ENCODE results near the gene MRPL44. TPM values are rescaled to one million over a fixed set of nuclear protein-coding genes. Genes with fewer than 3 reads are reported as not detected.

MRPL44 gene
- total RNA-seq (29.7 TPM), polyA plus RNA-seq (23.7 TPM)
- long read RNA-seq, donor 1, partial matches to known transcripts: 0 of 2 reads
- long read RNA-seq, donor 1, other reads (novel, unspliced or antisense): 0 of 2 reads
- long read RNA-seq, donor 2, transcript MRPL44-201 (4 exons, 1,748 nt): major isoform, 26 of 32 reads
- long read RNA-seq, donor 2, partial matches to known transcripts: 6 of 32 reads
- long read RNA-seq, donor 2, other reads (novel, unspliced or antisense): 0 of 32 reads
- long read RNA-seq, donor 3, transcript MRPL44-201 (4 exons, 1,748 nt): major isoform, 29 of 35 reads
- long read RNA-seq, donor 3, partial matches to known transcripts: 6 of 35 reads
- long read RNA-seq, donor 3, other reads (novel, unspliced or antisense): 0 of 35 reads
- long read RNA-seq, donor 4, transcript MRPL44-201 (4 exons, 1,748 nt): major isoform, 10 of 10 reads
- long read RNA-seq, donor 4, partial matches to known transcripts: 0 of 10 reads
- long read RNA-seq, donor 4, other reads (novel, unspliced or antisense): 0 of 10 reads
- long read RNA-seq, donor 5, transcript MRPL44-201 (4 exons, 1,748 nt): major isoform, 31 of 37 reads
- long read RNA-seq, donor 5, partial matches to known transcripts: 6 of 37 reads
- long read RNA-seq, donor 5, other reads (novel, unspliced or antisense): 0 of 37 reads
- long read RNA-seq, donor 6, transcript MRPL44-201 (4 exons, 1,748 nt): major isoform, 8 of 8 reads
- long read RNA-seq, donor 6, partial matches to known transcripts: 0 of 8 reads
- long read RNA-seq, donor 6, other reads (novel, unspliced or antisense): 0 of 8 reads
- long read RNA-seq, donor 7, transcript MRPL44-201 (4 exons, 1,748 nt): major isoform, 20 of 20 reads
- long read RNA-seq, donor 7, partial matches to known transcripts: 0 of 20 reads
- long read RNA-seq, donor 7, other reads (novel, unspliced or antisense): 0 of 20 reads
- long read RNA-seq, donor 8, partial matches to known transcripts: 0 of 4 reads
- long read RNA-seq, donor 8, other reads (novel, unspliced or antisense): 0 of 4 reads
- long read RNA-seq, donor 9, transcript MRPL44-201 (4 exons, 1,748 nt): major isoform, 10 of 10 reads
- long read RNA-seq, donor 9, partial matches to known transcripts: 0 of 10 reads
- long read RNA-seq, donor 9, other reads (novel, unspliced or antisense): 0 of 10 reads
- long read RNA-seq, donor 10, transcript MRPL44-201 (4 exons, 1,748 nt): major isoform, 11 of 11 reads
- long read RNA-seq, donor 10, partial matches to known transcripts: 0 of 11 reads
- long read RNA-seq, donor 10, other reads (novel, unspliced or antisense): 0 of 11 reads

GRCh38 chr2:223957092-223957851 is at the start of gene MRPL44:
TSS of gene MRPL44 (plus strand) at chr2:223957463. CDS start at chr2:223957473, 10 bp downstream.
- Histone ChIP-seq H3K4me1 (ENCODE audit: control insufficient read depth in 2 of 2, insufficient read depth in 2 of 2, low read length in 2 of 2) (peaks cover 13 to 14% of the 10 kb centered on the region in 2 donors), H3K4me3 (ENCODE audit: low read length in 2 of 2) (peak within 1 kb of the TSS; percentile 81 to 93), H3K9me3 (ENCODE audit: control insufficient read depth in 2 of 2, insufficient read depth in 1 of 2, low read length in 1 of 2) (no peaks in the 10 kb centered on the region), H3K27me3 (ENCODE audit: control insufficient read depth in 2 of 2, insufficient read depth in 1 of 2, low read length in 1 of 2) (no peaks in the 10 kb centered on the region), H3K36me3 (ENCODE audit: control insufficient read depth in 2 of 2, insufficient read depth in 2 of 2, low read length in 1 of 2) (peaks cover 7 to 22% of the 10 kb centered on the region in 2 donors), H3K27ac (ENCODE audit: low read depth in 1 of 2, low read length in 1 of 2) (peak within 1 kb of the TSS; percentile 83 to 92)
- under 1% methylated on average over 65 of the region's 65 CpGs for WGBS
- peak; percentile 91 to 98 (median 95) for DNase-seq (ENCODE audit: low read depth in 6 of 9, low spot score in 9 of 9)

- 97% methylated on average over 8 of the region's 8 CpGs for WGBS
- Histone ChIP-seq H3K27ac (ENCODE audit: low read depth in 1 of 2, low read length in 1 of 2) (no peak overlapping the region), H3K9me3 (ENCODE audit: control insufficient read depth in 2 of 2, insufficient read depth in 1 of 2, low read length in 1 of 2) (no peaks in the 10 kb centered on the region), H3K4me1 (ENCODE audit: control insufficient read depth in 2 of 2, insufficient read depth in 2 of 2, low read length in 2 of 2) (no peaks in the 10 kb centered on the region), H3K4me3 (ENCODE audit: low read length in 2 of 2) (no peak overlapping the region), H3K36me3 (ENCODE audit: control insufficient read depth in 2 of 2, insufficient read depth in 2 of 2, low read length in 1 of 2) (peaks cover 0 to 3% of the 10 kb centered on the region in 2 donors), H3K27me3 (ENCODE audit: control insufficient read depth in 2 of 2, insufficient read depth in 1 of 2, low read length in 1 of 2) (no peaks in the 10 kb centered on the region)
- DNase-seq (ENCODE audit: low read depth in 6 of 9, low spot score in 9 of 9): no peak
Observed at GRCh38 chr2:223908304-223908998, 48.8 kb upstream of the MRPL44 start.

- 89% methylated on average over 7 of the region's 7 CpGs for WGBS
- no peak overlapping the region for H3K4me3 ChIP-seq (ENCODE audit: low read length in 2 of 2)
- H3K4me1 ChIP-seq (ENCODE audit: control insufficient read depth in 2 of 2, insufficient read depth in 2 of 2, low read length in 2 of 2): no peaks in the 10 kb centered on the region
- peaks cover 0 to 3% of the 10 kb centered on the region in 2 donors for H3K36me3 ChIP-seq (ENCODE audit: control insufficient read depth in 2 of 2, insufficient read depth in 2 of 2, low read length in 1 of 2)
- H3K9me3 ChIP-seq (ENCODE audit: control insufficient read depth in 2 of 2, insufficient read depth in 1 of 2, low read length in 1 of 2): no peaks in the 10 kb centered on the region
- H3K27me3 ChIP-seq (ENCODE audit: control insufficient read depth in 2 of 2, insufficient read depth in 1 of 2, low read length in 1 of 2): no peaks in the 10 kb centered on the region
- H3K27ac ChIP-seq (ENCODE audit: low read depth in 1 of 2, low read length in 1 of 2): no peak overlapping the region
- DNase-seq (ENCODE audit: low read depth in 6 of 9, low spot score in 9 of 9): no peak
Observed at GRCh38 chr2:223909001-223909741, 48.1 kb upstream of the MRPL44 start.

GRCh38 chr2:223914324-223914723 is 42.9 kb upstream of the MRPL44 start:
- Histone ChIP-seq H3K4me3 (ENCODE audit: low read length in 2 of 2) (no peak overlapping the region), H3K4me1 (ENCODE audit: control insufficient read depth in 2 of 2, insufficient read depth in 2 of 2, low read length in 2 of 2) (no peaks in the 10 kb centered on the region), H3K27me3 (ENCODE audit: control insufficient read depth in 2 of 2, insufficient read depth in 1 of 2, low read length in 1 of 2) (no peaks in the 10 kb centered on the region), H3K9me3 (ENCODE audit: control insufficient read depth in 2 of 2, insufficient read depth in 1 of 2, low read length in 1 of 2) (no peaks in the 10 kb centered on the region), H3K27ac (ENCODE audit: low read depth in 1 of 2, low read length in 1 of 2) (no peak overlapping the region), H3K36me3 (ENCODE audit: control insufficient read depth in 2 of 2, insufficient read depth in 2 of 2, low read length in 1 of 2) (peaks cover 3 to 8% of the 10 kb centered on the region in 2 donors)
- no peak for DNase-seq (ENCODE audit: low read depth in 6 of 9, low spot score in 9 of 9)

GRCh38 chr2:223915071-223915470 is 42.2 kb upstream of the MRPL44 start:
- Histone ChIP-seq H3K4me1 (ENCODE audit: control insufficient read depth in 2 of 2, insufficient read depth in 2 of 2, low read length in 2 of 2) (no peaks in the 10 kb centered on the region), H3K27ac (ENCODE audit: low read depth in 1 of 2, low read length in 1 of 2) (no peak overlapping the region), H3K4me3 (ENCODE audit: low read length in 2 of 2) (no peak overlapping the region), H3K27me3 (ENCODE audit: control insufficient read depth in 2 of 2, insufficient read depth in 1 of 2, low read length in 1 of 2) (no peaks in the 10 kb centered on the region), H3K9me3 (ENCODE audit: control insufficient read depth in 2 of 2, insufficient read depth in 1 of 2, low read length in 1 of 2) (no peaks in the 10 kb centered on the region), H3K36me3 (ENCODE audit: control insufficient read depth in 2 of 2, insufficient read depth in 2 of 2, low read length in 1 of 2) (peaks cover 3 to 8% of the 10 kb centered on the region in 2 donors)
- DNase-seq (ENCODE audit: low read depth in 6 of 9, low spot score in 9 of 9): no peak
- 99% methylated on average over 3 of the region's 3 CpGs for whole genome bisulfite sequencing

- H3K27me3 ChIP-seq (ENCODE audit: control insufficient read depth in 2 of 2, insufficient read depth in 1 of 2, low read length in 1 of 2): no peaks in the 10 kb centered on the region
- 98% methylated on average over 8 of the region's 8 CpGs for WGBS
- no peak overlapping the region for H3K4me3 ChIP-seq (ENCODE audit: low read length in 2 of 2)
- peaks cover 3 to 8% of the 10 kb centered on the region in 2 donors for H3K36me3 ChIP-seq (ENCODE audit: control insufficient read depth in 2 of 2, insufficient read depth in 2 of 2, low read length in 1 of 2)
- no peak for DNase-seq (ENCODE audit: low read depth in 6 of 9, low spot score in 9 of 9)
- H3K9me3 ChIP-seq (ENCODE audit: control insufficient read depth in 2 of 2, insufficient read depth in 1 of 2, low read length in 1 of 2): no peaks in the 10 kb centered on the region
- H3K4me1 ChIP-seq (ENCODE audit: control insufficient read depth in 2 of 2, insufficient read depth in 2 of 2, low read length in 2 of 2): no peaks in the 10 kb centered on the region
- H3K27ac ChIP-seq (ENCODE audit: low read depth in 1 of 2, low read length in 1 of 2): no peak overlapping the region
Observed at GRCh38 chr2:223916181-223916920, 40.9 kb upstream of the MRPL44 start.

GRCh38 chr2:223918671-223919134 is 38.6 kb upstream of the MRPL44 start:
- H3K27me3 ChIP-seq (ENCODE audit: control insufficient read depth in 2 of 2, insufficient read depth in 1 of 2, low read length in 1 of 2): no peaks in the 10 kb centered on the region
- DNase-seq (ENCODE audit: low read depth in 6 of 9, low spot score in 9 of 9): no peak
- H3K9me3 ChIP-seq (ENCODE audit: control insufficient read depth in 2 of 2, insufficient read depth in 1 of 2, low read length in 1 of 2): no peaks in the 10 kb centered on the region
- no peak overlapping the region for H3K4me3 ChIP-seq (ENCODE audit: low read length in 2 of 2)
- no peak overlapping the region for H3K27ac ChIP-seq (ENCODE audit: low read depth in 1 of 2, low read length in 1 of 2)
- H3K4me1 ChIP-seq (ENCODE audit: control insufficient read depth in 2 of 2, insufficient read depth in 2 of 2, low read length in 2 of 2): no peaks in the 10 kb centered on the region
- peaks cover 0 to 8% of the 10 kb centered on the region in 2 donors for H3K36me3 ChIP-seq (ENCODE audit: control insufficient read depth in 2 of 2, insufficient read depth in 2 of 2, low read length in 1 of 2)
- WGBS: 72% methylated on average over 11 of the region's 11 CpGs

Data from thymus (tissue), 14 donors.